HG02870 (cell line): ENCODE data around the gene ZC3H12D.

Experiments
- ATAC-seq: cut with Tn5 transposase; IDR thresholded peaks from one replicate; pipeline ENCODE4 v1.9.1; 2021; ENCODE audit warnings: mild to moderate bottlenecking, moderate library complexity; ENCODE audit not compliant: unreplicated experiment

ZC3H12D gene

DNA sequence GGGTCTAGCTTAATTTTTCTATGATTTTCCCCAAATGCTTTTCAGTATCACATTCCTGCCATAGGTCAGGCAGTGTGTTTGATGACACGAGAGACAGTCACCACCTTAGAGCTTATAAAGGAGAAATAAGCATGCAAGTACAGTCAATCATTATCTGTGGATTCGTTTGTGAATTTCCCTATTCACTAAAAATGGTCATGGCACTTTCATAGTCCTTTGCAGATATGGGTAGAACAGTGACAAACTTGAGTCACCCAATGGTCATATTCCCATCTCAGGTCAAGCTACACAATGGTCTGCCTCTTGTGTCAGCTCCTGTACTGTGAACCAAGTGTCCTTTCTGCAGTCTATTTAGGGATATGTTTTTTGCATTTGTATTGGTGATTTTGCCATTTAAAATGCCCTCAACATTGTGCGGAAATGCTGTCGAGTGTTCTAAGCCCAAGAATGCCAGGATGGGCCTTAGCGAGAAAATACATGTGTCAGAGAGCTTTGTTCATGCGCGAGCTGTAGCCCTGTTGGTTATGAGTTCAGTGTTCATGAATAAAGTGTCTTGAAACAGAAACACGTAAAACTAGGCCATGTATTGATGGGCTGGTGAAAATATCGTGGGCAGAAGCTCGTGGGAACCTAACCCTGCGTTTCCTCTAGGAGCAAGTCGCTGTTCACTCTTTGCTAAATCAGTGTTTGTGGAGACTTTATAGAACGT, 65.0 kb downstream of the ZC3H12D start:
- no peak for ATAC-seq

DNA sequence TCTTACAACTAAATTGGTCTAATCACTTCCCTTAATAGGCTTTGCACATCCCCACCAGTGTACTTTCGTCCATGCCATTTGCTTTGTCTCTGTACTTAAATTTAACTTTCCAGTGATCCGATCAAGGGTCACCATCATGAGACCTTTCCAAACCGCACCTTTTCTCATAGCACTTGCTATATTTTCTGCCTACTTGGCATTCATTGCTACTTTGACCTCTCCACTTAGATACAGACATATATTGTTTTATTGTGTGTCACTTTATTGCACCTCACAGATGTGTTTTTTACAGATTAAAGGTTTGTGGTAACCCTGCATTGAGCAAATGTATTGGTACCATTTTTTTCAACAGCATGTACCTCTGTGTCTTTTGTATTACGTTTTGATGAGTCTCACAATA, 70.0 kb downstream of the ZC3H12D start:
- ATAC-seq, result no peak

DNA sequence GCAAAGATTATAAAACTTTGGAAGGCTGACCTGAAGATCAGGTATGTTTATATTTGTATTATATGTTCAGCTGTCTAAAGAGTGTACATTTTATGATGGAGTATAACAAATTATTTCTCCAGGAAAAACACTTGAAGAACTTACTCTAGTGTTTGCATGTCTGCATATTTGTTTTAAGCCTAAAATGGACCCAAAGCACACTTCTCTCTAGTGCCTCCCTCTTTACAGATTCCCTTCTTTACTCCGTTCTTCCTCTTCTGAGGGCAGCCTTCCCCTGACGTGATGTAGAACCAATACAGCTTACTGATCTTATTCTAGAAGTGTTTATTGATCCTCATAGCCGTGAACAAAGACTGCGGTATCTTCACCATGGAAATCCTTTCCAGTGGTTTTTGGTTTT, 70.8 kb downstream of the ZC3H12D start:
- no peak for ATAC-seq

DNA sequence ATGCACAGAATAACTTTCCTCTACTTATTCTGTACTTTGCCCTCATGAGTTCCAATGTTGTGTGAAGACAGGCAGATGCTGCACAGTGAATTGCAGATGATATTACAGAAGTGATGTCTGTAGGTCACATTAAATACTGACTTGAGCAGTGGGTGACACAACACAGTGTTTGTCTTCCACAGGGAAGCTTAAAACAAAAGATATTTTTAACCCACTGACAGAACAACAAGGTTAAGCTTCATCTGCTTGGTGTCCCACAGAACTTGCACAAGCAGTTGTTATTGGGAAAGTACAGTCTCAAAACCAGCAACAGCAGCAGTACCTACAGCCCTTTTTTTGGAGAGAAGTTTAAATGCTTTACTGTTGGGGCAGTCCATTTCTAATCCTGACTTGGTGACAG, 74.3 kb downstream of the ZC3H12D start:
- ATAC-seq, result no peak

DNA sequence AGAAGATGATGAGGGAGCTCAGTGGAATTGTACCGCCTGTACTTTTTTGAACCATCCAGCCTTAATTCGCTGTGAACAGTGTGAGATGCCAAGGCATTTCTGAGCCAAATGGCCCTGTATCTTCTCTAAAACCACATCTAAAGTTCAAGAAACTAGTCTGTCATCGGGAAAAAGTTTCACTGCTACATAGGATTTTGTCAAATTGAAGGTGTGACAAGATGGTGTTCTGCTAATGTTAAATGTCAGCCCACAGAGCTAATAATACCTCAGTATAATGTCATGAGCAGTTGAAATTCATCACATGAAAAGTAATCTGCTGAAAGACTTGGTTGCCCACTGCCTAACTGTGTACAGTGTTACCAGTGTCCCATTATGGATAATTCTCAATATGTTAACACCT, 75.2 kb downstream of the ZC3H12D start:
- ATAC-seq, result no peak

DNA sequence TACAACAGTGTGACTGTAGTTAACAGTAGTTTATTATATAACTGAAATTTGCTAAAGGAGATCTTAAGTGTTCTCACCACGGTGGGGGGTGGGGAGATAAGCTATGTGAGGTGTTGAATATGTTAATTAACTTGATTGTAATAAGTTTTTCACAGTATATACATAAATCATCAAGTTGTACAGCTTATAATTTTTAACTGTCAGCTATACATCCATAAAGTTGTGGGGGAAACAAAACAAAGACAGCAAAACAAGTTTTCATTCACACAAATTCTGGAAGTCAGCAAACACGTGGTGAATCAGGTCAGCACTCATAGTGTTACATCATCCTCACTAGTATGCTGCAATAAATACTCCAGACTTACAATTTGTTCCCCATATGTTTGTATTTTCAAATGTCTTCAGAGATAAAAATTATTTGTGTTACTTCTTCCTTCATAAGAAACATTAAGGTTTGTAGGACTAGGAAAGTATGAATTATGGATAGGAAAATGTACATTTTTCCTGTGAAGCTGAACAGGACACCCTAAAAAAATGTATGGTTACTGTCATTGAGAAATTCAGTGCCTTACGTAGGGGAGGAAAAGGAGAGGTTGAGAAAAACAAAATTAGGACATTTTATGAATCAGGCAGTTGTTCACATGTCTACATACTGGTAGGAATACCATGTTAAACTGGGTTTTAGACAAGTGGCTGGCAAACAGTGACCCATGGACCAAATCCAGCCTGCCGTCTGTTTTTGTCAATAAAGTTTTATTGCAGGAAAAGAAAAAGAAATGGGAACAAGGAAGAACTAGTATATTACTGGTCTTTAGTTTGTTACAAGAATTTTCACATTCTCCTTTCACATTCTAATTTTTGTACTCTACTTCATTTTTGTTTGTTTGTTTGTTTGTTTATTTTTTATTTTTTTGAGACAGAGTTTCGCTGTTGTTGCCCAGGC, 78.7 kb downstream of the ZC3H12D start:
- no peak for ATAC-seq

DNA sequence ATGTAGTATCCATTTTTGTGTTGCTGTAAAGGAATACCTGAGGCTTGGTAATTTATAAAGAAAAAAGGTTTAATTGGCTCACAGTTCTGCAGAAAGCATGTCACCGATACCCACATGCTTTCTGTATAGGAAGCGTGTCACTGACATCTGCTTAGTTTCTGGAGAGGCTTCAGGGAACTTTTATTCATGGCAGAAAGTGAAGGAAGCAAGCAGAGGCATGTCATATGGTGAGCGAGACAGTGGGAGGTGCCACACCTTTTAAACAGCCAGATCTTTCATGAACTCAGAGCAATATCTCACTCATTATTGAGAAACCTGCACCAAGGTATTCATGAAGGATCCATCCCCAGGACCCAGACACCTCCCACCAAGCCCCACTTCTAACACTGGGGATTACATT, 81.3 kb downstream of the ZC3H12D start:
- ATAC-seq, result no peak

DNA sequence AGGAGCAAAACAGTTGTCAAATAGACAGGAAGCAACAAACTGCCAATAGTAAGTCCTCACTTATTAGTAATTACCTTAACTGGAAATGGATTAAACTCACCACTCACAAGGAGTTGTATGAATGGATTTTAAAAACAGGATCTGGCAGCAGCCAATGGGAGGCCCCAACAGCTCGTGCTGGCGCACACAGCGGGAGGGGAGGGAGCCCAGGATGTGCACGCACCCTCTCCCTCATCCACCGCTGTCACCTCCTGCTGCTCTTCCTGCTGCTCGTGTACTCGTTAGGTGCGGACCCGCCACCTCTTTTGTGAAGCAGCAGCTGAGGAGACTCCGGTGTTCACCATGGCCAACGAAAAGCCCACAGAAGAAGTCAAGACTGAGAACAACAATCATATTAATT, 84.8 kb downstream of the ZC3H12D start, which contains the start of gene SUMO4:
Gene SUMO4 (plus strand): TSS at position 213 of the 400 bp plus-strand sequence. CDS start 130 bp downstream, at position 343.
- ATAC-seq, result no peak

DNA sequence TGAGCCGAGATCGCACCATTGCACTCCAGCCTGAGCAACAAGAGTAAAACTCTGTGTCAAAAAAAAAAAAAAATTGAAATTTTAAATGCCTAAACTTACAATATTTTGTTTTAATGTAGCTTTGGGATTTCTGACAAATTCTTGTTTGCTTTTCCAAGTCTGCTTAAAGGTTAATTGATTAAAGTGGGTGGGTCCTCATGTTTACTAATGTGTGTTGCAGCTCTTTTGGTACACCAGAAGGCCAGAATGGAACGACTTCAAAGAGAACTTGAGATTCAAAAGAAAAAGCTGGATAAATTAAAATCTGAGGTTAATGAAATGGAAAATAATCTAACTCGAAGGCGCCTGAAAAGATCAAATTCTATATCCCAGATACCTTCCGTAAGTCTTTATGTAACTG, 87.4 kb downstream of the ZC3H12D start:
- no peak for ATAC-seq
